ENCODE data around the gene DAPK1. TPM values are rescaled to one million over a fixed set of nuclear protein-coding genes. Genes with fewer than 3 reads are reported as not detected.

The DAPK1 gene
- polyA plus RNA-seq, 1 donor from 2014 or later = 45.0 TPM

- Histone ChIP-seq H4K20me1 (ENCODE audit: insufficient read depth) (no peaks in the 10 kb centered on the region), H3K4me2 (ENCODE audit: low read length) (no peak overlapping the region), H3K9me2 (ENCODE audit: insufficient read depth, low read length) (no peaks in the 10 kb centered on the region), H3K4me3 (ENCODE audit: low read length) (no peak overlapping the region), H3K27ac (ENCODE audit: low read length) (no peak overlapping the region), H3F3A (ENCODE audit: insufficient read depth, low read length, poor library complexity, severe bottlenecking) (no peaks in the 10 kb centered on the region), H3K27me3 (ENCODE audit: insufficient read depth, low read depth, low read length) (no peaks in the 10 kb centered on the region), H2AFZ (ENCODE audit: low read depth, low read length) (no peak overlapping the region), H3K9ac (ENCODE audit: low read length) (no peak overlapping the region), H3K79me2 (replicated peaks; ENCODE audit: insufficient read depth, low read length) (no peaks in the 10 kb centered on the region), H3K9me3 (ENCODE audit: low read length) (no peaks in the 10 kb centered on the region), H3K36me3 (ENCODE audit: insufficient read depth, low read length) (no peaks in the 10 kb centered on the region)
- TF ChIP-seq EZH2 (IDR thresholded peaks at IDR 0.05; ENCODE audit: borderline replicate concordance, insufficient read depth, low read length, poor library complexity, severe bottlenecking) (no peak), MXI1 (conservative IDR thresholded peaks at IDR 0.05; ENCODE audit: poor library complexity, severe bottlenecking) (no peak), REST (IDR thresholded peaks at IDR 0.05; ENCODE audit: borderline replicate concordance) (no peak), SMC3 (conservative IDR thresholded peaks at IDR 0.05; ENCODE audit: poor library complexity) (no peak), EP300 (conservative IDR thresholded peaks at IDR 0.05; ENCODE audit: poor library complexity, severe bottlenecking) (no peak), TAF1 (IDR thresholded peaks at IDR 0.05; ENCODE audit: low read depth) (no peak), POLR2AphosphoS5 (IDR thresholded peaks at IDR 0.05) (no peak), CTCF (IDR thresholded peaks at IDR 0.05; ENCODE audit: poor library complexity, severe bottlenecking) (no peak), RAD21 (conservative IDR thresholded peaks at IDR 0.05) (no peak)
Observed at GRCh38 chr9:87674565-87675299, 177.1 kb downstream of the DAPK1 start.

- no peak overlapping the region for H3K4me3 ChIP-seq (ENCODE audit: low read length)
- H3K9ac ChIP-seq (ENCODE audit: low read length) = no peak overlapping the region
- no peaks in the 10 kb centered on the region for H3K9me2 ChIP-seq (ENCODE audit: insufficient read depth, low read length)
- no peak overlapping the region for H2AFZ ChIP-seq (ENCODE audit: low read depth, low read length)
- H3K79me2 ChIP-seq (replicated peaks; ENCODE audit: insufficient read depth, low read length) = no peaks in the 10 kb centered on the region
- no peak for TF ChIP-seq SMC3 (conservative IDR thresholded peaks at IDR 0.05; ENCODE audit: poor library complexity)
- H3K9me3 ChIP-seq (ENCODE audit: low read length) = no peaks in the 10 kb centered on the region
- H3F3A ChIP-seq (ENCODE audit: insufficient read depth, low read length, poor library complexity, severe bottlenecking) = no peaks in the 10 kb centered on the region
- no peak overlapping the region for H3K27ac ChIP-seq (ENCODE audit: low read length)
- no peak overlapping the region for H3K4me2 ChIP-seq (ENCODE audit: low read length)
- H4K20me1 ChIP-seq (ENCODE audit: insufficient read depth) = no peaks in the 10 kb centered on the region
- H3K36me3 ChIP-seq (ENCODE audit: insufficient read depth, low read length) = no peaks in the 10 kb centered on the region
- H3K27me3 ChIP-seq (ENCODE audit: insufficient read depth, low read depth, low read length) = no peaks in the 10 kb centered on the region
Observed at GRCh38 chr9:87675906-87676515, 178.3 kb downstream of the DAPK1 start.
